NCI-H1436 treated with DMSO at 0.1 percent for 48 hours (cell line): ENCODE results near the gene ZNF536.

Experiments
- DNase-seq: peaks from one replicate; lab custom pipeline; 2025; lab: John Stamatoyannopoulos, UW

Gene ZNF536

DNA sequence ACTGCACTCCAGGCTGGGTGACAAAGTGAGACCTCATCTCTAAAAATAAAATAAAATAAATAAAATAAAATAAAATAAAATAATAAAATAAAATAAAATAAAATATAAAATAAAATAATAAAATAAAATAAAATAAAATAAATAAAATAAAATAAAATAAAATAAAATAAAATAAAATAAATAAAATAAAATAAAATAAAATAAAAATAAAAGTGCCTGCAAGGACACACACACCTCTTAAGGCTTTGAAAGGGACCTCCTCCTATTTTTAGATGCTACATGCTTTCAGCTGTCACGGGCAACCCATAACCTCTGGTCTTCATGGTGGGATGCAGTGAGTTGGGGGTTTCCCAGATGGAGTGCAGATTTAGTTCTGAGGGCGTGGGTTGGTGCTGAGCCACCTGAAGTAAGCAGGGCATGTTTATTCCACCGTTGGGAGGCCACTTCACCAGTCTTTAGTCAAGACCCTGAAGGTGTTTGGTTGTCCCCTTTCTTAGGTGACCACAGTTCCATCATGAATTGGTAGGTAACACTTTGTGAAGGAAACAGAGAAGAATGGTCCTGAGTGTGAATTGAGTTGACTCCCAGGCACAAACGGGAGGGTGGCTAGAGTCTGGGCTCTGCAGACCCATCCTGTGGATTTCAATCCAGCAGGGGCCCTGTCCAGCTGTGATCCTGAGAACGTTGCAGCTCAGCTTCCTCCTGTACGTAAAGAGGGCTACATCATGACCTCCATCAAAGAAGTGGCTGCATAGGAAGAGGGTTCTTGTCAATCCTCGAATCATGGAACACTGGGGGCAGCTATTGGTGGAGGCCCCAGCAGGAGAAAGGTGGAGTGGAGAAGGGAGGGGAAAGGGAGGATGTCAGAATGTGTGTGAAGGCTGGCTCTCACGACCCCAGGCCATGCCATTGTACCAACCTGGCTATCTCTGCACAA is 234.2 kb downstream of the ZNF536 start:
- no peak for DNase-seq
